ENCODE measurements around the gene ATAD1.
"Not testable (repeated sequence)": the region's sequence is repeated elsewhere in the genome, so short reads cannot be mapped to it uniquely, and the experiment has no call there.

Gene ATAD1

DNA sequence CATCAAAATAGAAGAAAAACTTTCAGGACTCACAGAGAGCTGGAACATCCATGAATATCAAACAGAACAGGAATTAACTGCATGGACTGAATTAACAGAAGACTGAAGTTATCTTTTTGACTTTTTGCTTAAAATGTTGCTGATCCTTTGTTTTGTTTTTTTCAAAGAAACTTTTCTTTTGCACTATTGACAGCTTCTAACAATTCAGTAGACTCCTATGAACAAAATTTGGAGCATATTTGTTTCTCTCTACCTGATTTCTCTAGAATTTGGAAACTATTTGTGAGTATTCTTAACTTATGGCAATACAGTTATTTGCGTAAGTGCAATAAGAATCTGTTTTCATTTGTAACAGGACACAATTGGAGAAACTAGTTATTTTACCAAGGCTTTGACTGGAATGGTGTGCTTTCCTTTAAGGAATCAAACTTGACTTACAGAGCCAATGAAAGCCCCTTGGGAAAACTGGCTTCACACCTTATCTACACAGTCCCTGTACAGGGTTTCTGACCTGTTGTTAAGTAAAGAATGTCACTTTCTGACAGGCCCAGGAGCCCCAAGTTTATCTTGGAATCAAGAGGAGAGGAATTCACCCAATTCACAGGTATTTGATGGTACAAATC is 16.1 kb downstream of the ATAD1 start:
- DNase-seq (ENCODE audit: low read depth): not testable (repeated sequence)

GRCh38 chr10:87799860-87800259 is 18.2 kb downstream of the ATAD1 start:
- DNase-seq (ENCODE audit: low read depth): no peak

GRCh38 chr10:87798082-87798481 is 19.9 kb downstream of the ATAD1 start:
- DNase-seq (ENCODE audit: low read depth): no peak

GRCh38 chr10:87794285-87794684 is 23.7 kb downstream of the ATAD1 start:
- no peak for DNase-seq (ENCODE audit: low read depth)

- DNase-seq (ENCODE audit: low read depth): no peak
Measured at GRCh38 chr10:87790185-87790584, 27.8 kb downstream of the ATAD1 start.

DNA sequence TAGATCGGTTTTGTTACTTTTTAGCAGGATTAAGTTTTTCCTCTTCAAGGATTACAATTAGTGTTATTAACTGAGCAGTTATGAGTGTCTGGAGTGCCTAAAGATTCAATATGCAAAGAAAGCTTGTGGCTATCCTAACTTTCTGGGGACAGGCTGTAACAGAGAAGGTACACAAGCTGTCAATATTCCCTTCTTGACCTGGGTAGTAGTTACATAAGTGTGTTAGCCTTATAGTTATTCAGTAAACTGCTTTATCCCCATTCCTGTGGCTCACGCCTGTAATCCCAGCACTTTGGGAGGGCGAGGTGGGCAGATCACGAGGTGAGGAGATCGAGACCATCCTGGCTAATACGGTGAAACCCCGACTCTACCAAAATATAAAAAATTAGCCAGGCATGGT is 31.6 kb downstream of the ATAD1 start:
- DNase-seq (ENCODE audit: low read depth): no peak

- no peak for DNase-seq (ENCODE audit: low read depth)
Measured at GRCh38 chr10:87782721-87783120, 35.3 kb downstream of the ATAD1 start.

DNA sequence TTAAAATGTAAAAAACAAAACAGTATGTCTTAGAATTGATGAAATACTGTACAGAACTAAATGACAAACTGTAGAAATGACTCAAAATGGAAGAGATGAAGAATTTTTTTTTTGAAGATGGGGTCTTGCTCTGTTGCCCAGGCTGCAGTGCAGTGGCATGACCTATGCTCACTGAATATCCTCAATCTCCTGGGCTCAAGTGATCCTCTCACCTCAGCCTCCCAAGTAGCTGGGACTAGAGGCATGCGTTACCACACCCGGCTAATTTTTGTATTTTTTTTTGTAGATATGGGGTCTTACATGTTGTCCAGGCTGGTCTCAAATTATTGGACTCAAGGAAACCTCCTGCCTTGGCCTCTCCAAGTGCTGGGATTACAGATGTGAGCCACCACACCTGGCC is 36.5 kb downstream of the ATAD1 start:
- no peak for DNase-seq (ENCODE audit: low read depth)

- no peak for DNase-seq (ENCODE audit: low read depth)
Measured at GRCh38 chr10:87776328-87776727, 41.7 kb downstream of the ATAD1 start.

DNA sequence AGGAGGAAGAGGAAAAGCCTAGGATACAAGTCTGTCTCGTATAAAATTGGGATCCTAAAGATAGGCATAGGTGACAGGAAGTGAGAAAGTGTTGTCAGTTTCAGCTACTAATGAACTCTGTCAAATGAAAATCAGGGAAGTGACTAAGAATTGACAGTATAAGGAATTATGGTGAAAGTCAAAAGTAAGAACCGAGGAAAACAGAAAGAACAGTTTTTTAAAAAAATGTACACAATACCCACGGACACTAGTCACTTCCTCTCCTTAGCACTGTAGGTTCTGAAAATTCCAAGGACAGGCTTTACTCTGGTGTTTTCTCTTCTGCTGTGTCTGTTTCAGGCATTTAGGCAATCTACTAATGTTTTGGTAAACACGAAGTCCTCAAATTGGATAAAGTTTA is 42.3 kb downstream of the ATAD1 start:
- DNase-seq (ENCODE audit: low read depth): no peak

DNA sequence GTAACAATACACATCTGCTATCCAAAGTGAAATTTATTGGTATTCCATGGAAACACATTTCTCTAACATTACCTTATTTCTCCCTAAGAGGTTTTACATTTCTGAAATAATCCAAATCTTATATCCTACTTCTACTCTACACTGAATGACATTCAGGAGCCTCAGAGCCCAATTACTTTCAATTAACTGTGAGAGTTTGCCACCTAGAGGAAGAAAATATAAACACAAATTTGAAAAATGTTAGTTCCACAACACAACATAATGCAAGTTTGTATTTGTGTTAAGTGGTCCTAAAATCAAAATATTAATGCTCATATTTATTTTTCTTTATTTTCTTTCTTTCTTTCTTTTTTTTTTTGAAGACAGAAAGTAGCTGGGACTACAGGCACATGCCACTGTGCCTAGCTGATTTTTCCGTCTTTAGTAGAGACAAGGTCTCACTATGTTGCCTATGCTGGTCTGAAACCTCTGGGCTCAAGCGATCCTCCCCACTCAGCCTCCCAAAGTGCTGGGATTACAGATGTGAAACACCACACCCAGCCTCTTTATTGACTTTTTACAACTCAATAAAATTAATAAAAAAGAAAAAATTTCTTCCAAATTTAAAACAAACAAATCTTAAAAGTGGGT is 46.0 kb downstream of the ATAD1 start:
- no peak for DNase-seq (ENCODE audit: low read depth)

DNA sequence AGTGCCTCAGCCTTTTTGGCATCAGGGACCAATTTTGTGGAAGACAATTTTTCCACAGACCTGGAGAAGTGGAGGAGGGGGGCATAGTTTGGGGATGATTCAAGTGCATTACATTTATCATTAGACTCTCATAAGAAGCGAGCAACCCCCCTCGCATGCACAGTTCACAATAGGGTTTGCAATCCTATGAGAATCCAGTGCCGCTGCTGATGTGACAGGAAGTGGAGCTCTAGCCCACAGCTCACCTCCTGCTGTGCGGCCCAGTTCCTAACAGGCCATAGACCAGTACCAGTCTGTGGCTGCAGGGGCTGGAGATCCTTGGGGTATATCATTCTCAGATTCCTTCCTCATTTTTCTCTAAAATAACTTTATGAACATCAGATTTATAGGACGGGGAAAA is 50.8 kb downstream of the ATAD1 start:
- DNase-seq (ENCODE audit: low read depth): no peak

DNA sequence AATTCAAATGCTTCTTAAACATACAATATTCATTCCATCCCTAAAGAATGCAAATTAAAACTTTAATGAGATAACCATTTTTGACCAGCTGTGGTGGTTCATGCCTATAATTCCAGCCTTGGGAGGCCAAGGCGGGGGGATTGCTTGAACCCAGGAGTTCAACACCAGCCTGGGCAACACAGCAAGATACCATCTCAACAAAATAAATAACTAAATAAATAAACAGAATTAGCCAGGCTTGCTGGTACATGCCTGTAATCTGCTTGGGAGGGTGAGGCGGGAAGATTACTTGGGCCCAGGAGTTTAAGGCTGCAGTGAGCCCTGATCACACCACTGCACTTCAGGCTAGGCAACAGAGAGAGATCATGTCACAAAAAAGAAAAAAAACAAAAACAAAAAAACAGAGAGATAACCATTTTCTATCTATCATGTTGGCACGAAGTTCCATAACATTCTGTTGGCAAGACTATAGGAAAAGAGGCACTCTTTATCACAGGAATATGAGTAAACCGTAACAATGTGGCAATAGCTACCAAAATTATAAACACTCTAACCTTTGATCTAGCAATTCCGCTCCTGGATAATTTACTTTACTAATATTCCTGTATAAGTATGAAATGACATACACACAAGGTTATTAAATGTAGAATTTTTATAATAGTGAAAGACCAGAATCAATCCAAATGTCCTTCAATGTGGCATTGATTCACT is 52.2 kb downstream of the ATAD1 start:
- no peak for DNase-seq (ENCODE audit: low read depth)

GRCh38 chr10:87764072-87764934 is 53.7 kb downstream of the ATAD1 start:
- no peak for DNase-seq (ENCODE audit: low read depth)

DNA sequence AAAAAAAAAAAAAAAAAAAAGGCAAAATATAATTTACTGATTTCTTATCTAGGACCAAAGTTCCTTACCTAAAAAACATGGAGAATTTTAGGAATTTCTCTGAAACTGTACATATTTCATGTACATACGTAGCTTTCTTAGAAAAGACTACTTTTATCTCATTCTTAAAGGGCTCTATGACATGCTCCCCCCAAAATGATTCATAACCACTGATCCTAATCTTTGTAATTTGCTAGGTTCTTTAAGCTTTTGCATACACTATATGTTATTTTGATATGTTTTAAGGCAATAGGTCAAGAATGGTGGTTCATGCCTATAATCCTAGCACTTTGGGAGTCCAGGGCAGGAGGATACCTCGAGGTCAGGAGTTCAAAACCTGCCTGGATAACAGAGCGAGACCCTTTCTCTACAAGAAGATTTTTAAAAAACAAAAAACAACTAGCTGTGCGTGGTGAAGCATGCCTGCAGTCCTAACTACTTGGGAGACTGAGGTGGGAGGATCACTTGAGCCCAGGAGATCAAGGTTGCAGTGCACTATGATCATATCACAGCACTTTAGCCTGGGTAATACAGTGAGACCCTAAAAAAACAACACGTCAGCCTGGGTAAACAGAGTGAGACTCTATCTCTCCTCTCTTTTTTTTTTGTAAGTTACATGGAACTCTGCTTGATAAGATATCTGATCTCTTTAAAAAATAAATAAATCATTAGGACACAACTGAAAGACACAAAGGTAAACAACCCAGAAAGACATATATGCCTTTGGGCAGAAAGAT is 54.8 kb downstream of the ATAD1 start:
- no peak for DNase-seq (ENCODE audit: low read depth)

GRCh38 chr10:87761892-87762291 is 56.1 kb downstream of the ATAD1 start:
- DNase-seq (ENCODE audit: low read depth): no peak

- DNase-seq (ENCODE audit: low read depth): no peak
Measured at GRCh38 chr10:87761153-87761552, 56.9 kb downstream of the ATAD1 start.

DNA sequence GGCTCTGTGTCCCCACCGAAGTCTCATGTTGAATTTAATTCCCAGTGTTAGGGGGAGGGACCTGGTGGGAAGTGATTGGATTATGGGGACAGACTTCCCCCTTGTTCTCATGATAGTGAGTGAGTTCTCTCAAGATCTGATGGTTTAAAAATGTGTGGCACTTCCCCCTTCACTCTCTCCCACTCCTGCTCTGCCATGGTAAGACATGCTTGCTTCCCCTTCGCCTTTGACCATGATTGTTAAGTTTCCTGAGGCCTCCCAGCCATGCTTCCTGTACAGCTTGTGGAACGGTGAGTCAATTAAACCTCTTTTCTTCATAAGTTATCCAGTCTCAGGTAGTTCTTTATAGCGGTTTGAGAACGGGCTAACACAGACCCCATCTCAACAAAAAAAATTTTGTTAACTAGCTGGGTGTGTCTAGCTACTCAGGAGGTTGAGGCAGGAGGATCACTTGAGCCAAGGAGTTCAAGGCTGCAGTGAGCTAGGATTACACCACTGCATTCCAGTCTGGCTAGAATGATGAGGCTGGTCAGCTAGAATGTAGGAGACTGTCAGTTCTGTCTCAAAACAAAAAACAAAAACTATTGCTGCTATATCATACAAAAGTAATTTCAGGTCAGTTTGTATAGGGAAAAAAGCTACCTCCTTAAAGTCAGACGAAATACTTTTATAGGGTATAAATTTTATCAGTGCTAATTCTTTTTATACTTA is 57.7 kb downstream of the ATAD1 start:
- no peak for DNase-seq (ENCODE audit: low read depth)

- DNase-seq (ENCODE audit: low read depth): no peak
Measured at GRCh38 chr10:87759551-87759950, 58.5 kb downstream of the ATAD1 start.

GRCh38 chr10:87757685-87758084 is 60.3 kb downstream of the ATAD1 start:
- DNase-seq (ENCODE audit: low read depth): no peak
